Nephron (organoid): ENCODE data around the gene PKD1L1.

Experiments
- H3K27ac Mint-ChIP-seq, 3 experiments: 2 replicates each; pipeline ENCODE4 v1.8.0; 2020; ENCODE audit warnings: mixed read lengths in 3 of 3, mild to moderate bottlenecking in 2 of 3, moderate library complexity in 1 of 3
- H3K27me3 Mint-ChIP-seq: 2 replicates; pipeline ENCODE4 v1.8.0; 2021; ENCODE audit warnings: low read depth, mild to moderate bottlenecking, moderate library complexity, mixed read lengths
- H3K36me3 Mint-ChIP-seq: 2 replicates; pipeline ENCODE4 v1.8.0; 2020; ENCODE audit warnings: low read depth, mixed read lengths
- H3K4me1 Mint-ChIP-seq: 2 replicates; pipeline ENCODE4 v1.8.0; 2020; ENCODE audit warnings: mixed read lengths
- H3K4me3 Mint-ChIP-seq, 3 experiments: 2 replicates each; pipeline ENCODE4 v1.8.0; 2020; ENCODE audit warnings: mild to moderate bottlenecking in 3 of 3, mixed read lengths in 3 of 3, moderate library complexity in 2 of 3
- H3K9me3 Mint-ChIP-seq: 2 replicates; pipeline ENCODE4 v1.8.0; 2020; ENCODE audit warnings: mixed read lengths
- TF ChIP-seq, protein P1 (sequence below), 3 experiments: fragments of 200-600 bp; sonication (generic); IDR thresholded peaks; one replicate each; pipeline ENCODE4 v1.5.0; 2021; ENCODE audit warnings: antibody characterized with exemption in 3 of 3; ENCODE audit not compliant: unreplicated experiment in 3 of 3

The PKD1L1 gene

DNA sequence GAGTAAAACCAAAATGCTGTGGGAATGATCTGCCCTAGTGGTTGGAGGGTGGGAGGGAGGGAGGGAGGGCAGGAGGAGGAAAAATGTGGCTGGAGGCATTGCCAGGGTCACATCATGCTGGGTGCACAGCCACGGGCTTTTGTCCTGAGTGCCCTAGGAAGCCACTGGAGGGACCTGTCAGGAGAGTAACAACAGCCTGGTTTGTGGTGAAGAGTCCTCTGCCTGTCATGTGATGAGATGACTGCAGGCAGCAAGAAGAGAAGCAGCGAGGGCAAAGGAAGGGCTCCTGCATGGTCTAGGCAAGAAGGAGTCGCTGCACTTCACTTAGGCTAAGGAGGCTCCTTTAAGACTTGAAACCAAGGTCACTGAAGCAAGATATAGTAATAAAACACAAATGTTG, 65.6 kb downstream of the PKD1L1 start:
- no peaks in the 10 kb centered on the region for H3K36me3 Mint-ChIP-seq
- H3K27me3 Mint-ChIP-seq = peaks cover 11% of the 10 kb centered on the region
- TF ChIP-seq, protein P1, sequence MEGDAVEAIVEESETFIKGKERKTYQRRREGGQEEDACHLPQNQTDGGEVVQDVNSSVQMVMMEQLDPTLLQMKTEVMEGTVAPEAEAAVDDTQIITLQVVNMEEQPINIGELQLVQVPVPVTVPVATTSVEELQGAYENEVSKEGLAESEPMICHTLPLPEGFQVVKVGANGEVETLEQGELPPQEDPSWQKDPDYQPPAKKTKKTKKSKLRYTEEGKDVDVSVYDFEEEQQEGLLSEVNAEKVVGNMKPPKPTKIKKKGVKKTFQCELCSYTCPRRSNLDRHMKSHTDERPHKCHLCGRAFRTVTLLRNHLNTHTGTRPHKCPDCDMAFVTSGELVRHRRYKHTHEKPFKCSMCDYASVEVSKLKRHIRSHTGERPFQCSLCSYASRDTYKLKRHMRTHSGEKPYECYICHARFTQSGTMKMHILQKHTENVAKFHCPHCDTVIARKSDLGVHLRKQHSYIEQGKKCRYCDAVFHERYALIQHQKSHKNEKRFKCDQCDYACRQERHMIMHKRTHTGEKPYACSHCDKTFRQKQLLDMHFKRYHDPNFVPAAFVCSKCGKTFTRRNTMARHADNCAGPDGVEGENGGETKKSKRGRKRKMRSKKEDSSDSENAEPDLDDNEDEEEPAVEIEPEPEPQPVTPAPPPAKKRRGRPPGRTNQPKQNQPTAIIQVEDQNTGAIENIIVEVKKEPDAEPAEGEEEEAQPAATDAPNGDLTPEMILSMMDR (IDR thresholded peaks at IDR 0.05; ENCODE audit: unreplicated experiment in 3 of 3) = no peak
- H3K4me3 Mint-ChIP-seq = no peak overlapping the region
- peaks cover 25% of the 10 kb centered on the region for H3K4me1 Mint-ChIP-seq
- no peaks in the 10 kb centered on the region for H3K9me3 Mint-ChIP-seq
- H3K27ac Mint-ChIP-seq = no peak overlapping the region

DNA sequence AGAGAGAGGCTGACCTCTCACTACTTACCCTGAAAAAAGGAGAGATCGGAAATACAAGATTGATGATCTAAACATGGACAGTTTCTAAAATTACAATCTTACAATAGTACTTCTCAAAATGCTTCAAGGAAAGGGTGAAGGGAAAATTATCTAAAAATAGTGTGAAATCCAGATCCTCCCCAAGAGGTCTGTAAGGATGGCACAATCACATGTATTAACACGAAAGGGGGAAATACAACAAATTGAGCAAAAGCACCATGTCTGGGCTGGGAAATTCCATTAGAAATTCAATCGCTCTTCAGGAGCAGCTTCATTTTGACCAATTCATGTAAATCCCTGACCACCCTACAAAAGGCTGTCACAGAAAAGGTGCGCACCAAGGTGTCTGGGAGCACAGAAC, 67.0 kb downstream of the PKD1L1 start:
- no peak overlapping the region for H3K4me3 Mint-ChIP-seq
- H3K27ac Mint-ChIP-seq = no peak overlapping the region
- no peaks in the 10 kb centered on the region for H3K9me3 Mint-ChIP-seq
- TF ChIP-seq, protein P1 (IDR thresholded peaks at IDR 0.05; ENCODE audit: unreplicated experiment in 3 of 3) = no peak
- peaks cover 7% of the 10 kb centered on the region for H3K27me3 Mint-ChIP-seq
- peaks cover 11% of the 10 kb centered on the region for H3K4me1 Mint-ChIP-seq
- H3K36me3 Mint-ChIP-seq = no peaks in the 10 kb centered on the region

DNA sequence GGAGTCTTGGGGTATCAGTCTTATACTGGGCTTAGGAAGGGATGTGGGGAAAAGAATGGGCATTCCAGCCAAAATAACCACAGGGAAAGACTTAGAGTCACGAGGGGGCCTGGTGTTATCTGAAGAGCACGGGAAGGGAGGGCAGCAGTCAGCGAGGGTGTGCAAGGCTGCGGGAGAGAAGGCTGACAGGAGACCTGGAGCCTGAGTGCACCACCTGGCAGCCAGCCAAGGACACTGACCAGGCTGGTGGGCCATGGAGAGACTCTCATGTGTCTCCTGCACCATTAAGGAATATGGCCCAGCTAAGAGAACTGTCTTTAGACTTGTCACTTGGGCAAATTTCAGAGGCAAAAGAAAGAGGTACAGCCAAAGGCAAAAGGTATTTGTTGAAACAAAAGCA, 69.6 kb downstream of the PKD1L1 start:
- Mint-ChIP-seq H3K4me3 (no peak overlapping the region), H3K27ac (no peak overlapping the region), H3K4me1 (no peaks in the 10 kb centered on the region), H3K36me3 (no peaks in the 10 kb centered on the region), H3K27me3 (no peaks in the 10 kb centered on the region), H3K9me3 (no peaks in the 10 kb centered on the region)
- TF ChIP-seq, protein P1 (IDR thresholded peaks at IDR 0.05; ENCODE audit: unreplicated experiment in 3 of 3) = no peak

- Mint-ChIP-seq H3K9me3 (no peaks in the 10 kb centered on the region), H3K36me3 (no peaks in the 10 kb centered on the region), H3K4me1 (no peaks in the 10 kb centered on the region), H3K27ac (no peak overlapping the region), H3K27me3 (no peaks in the 10 kb centered on the region), H3K4me3 (no peak overlapping the region)
- TF ChIP-seq, protein P1 (IDR thresholded peaks at IDR 0.05; ENCODE audit: unreplicated experiment in 3 of 3) = no peak
Measured at GRCh38 chr7:47877336-47877735, 70.9 kb downstream of the PKD1L1 start.

DNA sequence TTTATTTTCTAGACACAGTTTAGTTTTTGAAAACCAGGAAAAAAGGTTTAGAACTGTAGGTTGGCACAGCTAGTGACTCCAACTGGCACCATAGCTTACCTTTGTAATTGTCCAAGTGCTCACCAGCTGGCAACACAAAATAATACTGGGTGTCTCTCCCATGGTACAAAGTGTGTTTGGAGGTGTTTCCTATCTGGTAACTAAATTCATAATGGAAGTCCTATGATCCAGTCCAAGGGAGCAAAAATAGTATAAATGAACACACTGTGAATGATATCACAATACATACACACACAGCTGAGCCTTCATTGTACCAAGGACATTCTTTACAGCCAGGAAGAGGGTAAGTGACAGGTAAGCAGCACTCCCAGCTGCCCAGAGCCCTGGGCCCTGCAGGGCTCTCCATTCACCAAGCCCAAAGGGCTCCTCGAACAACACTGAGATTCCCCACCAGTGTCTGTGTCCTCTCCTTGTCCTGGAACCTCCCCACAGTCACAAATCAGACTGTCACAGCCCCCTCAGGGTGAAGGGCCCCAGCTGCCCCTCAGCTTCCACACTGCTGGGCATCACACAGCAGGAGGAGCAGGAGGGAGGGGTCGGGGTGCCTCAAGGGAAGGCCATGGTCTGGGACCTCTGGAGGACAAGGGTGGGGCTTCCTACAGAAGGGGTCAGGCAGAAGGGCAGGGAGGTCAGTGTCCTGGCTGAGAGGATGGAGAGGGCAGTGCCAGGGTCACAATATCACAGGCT, 72.1 kb downstream of the PKD1L1 start:
- no peaks in the 10 kb centered on the region for H3K36me3 Mint-ChIP-seq
- no peak overlapping the region for H3K27ac Mint-ChIP-seq
- no peaks in the 10 kb centered on the region for H3K27me3 Mint-ChIP-seq
- TF ChIP-seq, protein P1 (IDR thresholded peaks at IDR 0.05; ENCODE audit: unreplicated experiment in 3 of 3) = no peak
- H3K4me3 Mint-ChIP-seq = no peak overlapping the region
- no peaks in the 10 kb centered on the region for H3K9me3 Mint-ChIP-seq
- H3K4me1 Mint-ChIP-seq = no peaks in the 10 kb centered on the region

DNA sequence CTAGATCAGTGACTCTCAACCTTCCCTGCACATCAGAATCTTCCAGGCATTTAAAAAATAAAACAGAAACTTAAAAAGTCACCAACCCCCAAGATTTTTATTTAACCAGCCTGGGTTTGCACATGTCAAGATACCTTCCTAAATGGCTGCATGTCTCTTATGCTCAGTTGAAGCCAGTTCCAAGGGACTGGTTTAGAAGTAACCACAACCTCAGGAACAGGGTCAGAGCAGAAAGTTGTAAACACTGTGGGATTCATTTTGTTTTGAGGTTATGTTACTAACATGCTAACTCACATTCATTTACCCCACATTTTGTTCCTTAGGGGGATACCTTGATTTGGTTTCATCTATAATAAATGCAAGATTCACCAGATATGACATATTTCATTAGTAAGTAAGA, 72.9 kb downstream of the PKD1L1 start:
- no peaks in the 10 kb centered on the region for H3K9me3 Mint-ChIP-seq
- H3K36me3 Mint-ChIP-seq = no peaks in the 10 kb centered on the region
- H3K4me3 Mint-ChIP-seq = no peak overlapping the region
- no peak overlapping the region for H3K27ac Mint-ChIP-seq
- TF ChIP-seq, protein P1 (IDR thresholded peaks at IDR 0.05; ENCODE audit: unreplicated experiment in 3 of 3) = no peak
- no peaks in the 10 kb centered on the region for H3K27me3 Mint-ChIP-seq
- H3K4me1 Mint-ChIP-seq = no peaks in the 10 kb centered on the region
